Measurements from ENCODE around the gene PCSK5.

DNA sequence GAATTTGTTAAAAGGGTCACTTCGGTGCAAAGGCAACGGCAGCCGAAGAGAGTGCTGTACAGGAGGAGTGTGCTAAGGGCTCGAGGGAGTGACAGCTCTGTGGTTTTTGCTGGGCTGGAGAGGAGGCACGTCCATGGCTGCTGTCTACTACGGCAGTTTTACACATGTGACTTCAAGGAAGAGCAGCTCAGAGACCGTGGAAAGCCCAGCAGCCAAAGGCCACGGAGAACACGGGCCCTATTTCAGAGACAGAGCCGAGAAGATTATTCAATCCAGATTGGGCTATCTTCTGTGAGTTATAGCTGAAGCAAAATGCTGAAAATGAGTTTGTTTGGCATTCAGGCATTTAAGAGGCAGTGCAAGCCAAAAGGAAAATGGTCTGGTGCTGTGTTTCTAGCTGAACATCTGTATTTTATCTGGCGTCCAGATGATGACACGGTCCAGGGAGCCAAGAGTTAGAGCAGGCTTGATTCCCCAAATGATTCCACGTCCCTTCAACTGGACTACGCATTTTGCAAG is 407.3 kb downstream of the PCSK5 start:
- no peak for TF ChIP-seq CTCF (IDR thresholded peaks at IDR 0.05; ENCODE audit: borderline replicate concordance, extremely low read depth, low read length, poor library complexity, severe bottlenecking)
- no peak for TF ChIP-seq EZH2 (IDR thresholded peaks at IDR 0.05; ENCODE audit: borderline replicate concordance, low read depth, low read length, severe bottlenecking)

Data from DND-41 (cell line).